ENCODE results near the gene CC2D1A. TPM values are rescaled to one million over a fixed set of nuclear protein-coding genes. Genes with fewer than 3 reads are reported as not detected.

The CC2D1A gene
- total RNA-seq, 1 donor from 2014 or later: 6.6 TPM

DNA sequence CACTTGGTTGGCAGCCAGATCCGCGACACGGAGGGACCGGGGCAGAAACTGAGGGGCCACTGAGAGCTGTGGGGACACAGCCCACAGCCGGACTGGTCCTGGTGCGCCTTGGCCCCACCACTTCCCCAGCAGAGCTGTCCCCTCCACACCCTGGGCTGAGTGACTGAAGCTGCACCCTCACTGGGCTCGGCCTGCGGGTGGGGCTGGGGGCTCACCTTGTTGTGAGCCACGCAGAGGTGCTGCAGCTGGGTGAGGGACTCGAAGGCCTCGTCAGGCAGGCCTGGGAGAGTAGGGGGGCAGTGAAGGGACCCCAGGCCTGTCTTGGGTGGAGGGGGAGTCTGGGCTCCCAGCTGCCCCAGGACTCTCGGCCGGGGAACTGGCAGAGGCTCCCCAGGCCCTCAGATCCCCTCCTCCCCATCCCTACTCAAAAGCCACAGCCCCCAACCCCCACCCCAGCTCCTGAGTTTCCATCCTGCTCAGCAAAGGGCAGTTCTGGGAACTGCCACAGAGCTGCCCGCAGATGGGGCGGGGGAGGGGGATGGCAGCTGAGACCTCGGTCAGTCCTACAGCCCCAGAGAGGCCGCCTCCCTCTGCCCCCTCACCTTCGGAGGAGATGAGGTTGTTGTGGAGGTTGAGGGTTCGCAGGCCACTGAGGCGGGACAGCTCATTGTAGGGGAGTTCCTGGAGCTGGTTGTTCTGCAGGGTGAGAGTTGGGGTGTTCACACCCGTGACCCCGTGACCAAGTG, 29.9 kb downstream of the CC2D1A start:
- no peak for DNase-seq (ENCODE audit: low read depth, low spot score)

- no peak for DNase-seq (ENCODE audit: low read depth, low spot score)
Observed at GRCh38 chr19:13937479-13938300, 31.7 kb downstream of the CC2D1A start.

DNA sequence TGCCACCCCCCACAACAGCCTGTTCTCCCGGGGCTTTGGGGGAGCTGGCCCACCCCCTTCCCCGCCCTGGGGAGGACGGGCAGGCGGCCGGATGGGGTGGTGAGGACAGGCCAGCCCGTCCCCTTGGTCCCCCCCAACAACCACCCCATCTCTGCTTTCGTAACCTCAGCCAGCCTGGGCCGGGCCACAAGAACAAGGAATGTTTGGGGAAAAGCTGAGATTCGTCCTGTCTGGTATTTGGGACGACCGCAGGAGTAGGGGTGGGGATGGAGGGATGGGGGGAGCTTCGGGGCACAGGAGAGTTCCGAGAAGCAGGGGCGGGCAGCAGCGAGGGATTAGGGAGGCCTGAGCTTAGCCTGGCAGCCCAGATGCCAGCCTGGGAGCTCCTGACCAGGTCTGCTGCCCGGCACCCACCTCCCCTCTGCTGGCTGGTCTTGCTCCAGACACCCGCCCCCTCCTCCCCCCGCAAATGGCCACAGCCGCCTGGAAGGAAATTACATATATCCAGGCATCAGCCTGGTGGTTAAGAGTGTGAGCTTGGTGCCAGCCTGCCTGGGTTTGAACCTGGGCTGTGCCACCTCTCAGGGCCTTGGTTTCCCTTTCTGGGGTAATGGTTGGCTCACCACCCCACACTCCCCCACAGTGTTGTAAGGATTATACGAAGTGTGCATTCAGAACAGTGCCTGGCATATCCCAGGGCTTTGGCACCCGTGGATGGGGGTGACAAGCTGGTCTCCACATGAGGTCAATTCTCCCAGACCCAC, 32.5 kb downstream of the CC2D1A start, which contains the start of gene PODNL1:
PODNL1 (minus strand) TSS at position 117 of the 764 bp plus-strand sequence. CDS start 236 bp downstream, outside the sequence.
- DNase-seq (ENCODE audit: low read depth, low spot score): no peak

DNA sequence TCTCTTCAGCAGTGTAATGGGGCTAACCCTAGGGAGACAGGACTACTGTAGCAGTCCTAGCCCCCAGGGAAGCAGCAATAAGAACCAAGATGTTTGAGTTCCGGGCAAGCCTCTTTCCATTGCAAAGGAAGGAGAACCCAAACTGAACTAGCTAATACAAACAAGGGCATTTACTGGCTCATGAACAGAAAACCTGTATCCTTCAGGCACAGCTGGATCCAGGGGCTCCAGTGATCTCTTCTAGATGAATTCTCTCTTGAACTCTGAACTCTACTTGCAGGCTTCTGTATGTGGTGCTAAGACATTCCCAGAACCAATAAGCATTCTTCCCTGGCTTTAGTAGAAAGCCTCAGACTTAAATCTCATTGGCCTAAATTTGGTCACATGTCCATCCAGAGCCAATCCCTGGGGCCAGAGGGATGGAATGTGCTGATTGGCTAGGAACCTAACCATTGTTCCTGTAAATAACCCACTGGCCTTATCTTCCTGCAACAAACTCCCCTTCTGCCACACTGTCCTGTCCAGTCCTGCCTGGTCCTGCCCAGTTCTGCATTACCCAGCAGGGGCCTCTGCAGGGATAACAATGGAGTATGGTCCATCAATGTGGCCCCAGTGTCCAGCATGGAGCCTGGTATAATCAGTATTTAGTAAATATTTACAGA, 36.2 kb downstream of the CC2D1A start:
- DNase-seq (ENCODE audit: low read depth, low spot score): no peak

DNA sequence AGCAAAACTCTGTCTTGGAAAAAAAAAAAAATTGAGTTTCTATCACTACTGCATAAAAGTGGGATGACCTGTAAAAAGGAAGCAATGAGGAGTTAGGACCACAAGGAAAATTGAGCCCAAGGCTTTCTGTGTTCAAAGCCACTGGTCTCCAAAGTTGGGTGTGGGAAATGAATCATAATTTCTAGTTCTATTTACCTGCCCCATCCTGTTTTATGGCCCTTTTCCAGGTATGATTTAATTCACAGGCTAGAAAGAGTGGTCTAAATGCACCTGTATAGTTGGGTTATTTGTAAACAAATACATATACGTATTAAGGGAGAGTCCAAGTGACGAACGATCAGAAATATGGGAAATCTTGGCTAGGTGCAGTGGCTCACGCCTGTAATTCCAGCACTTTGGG, 40.4 kb downstream of the CC2D1A start:
- no peak for DNase-seq (ENCODE audit: low read depth, low spot score)

GRCh38 chr19:13951043-13951442, 45.0 kb downstream of the CC2D1A start:
- no peak for DNase-seq (ENCODE audit: low read depth, low spot score)

GRCh38 chr19:13951799-13952153, 45.8 kb downstream of the CC2D1A start:
- no peak for DNase-seq (ENCODE audit: low read depth, low spot score)

DNA sequence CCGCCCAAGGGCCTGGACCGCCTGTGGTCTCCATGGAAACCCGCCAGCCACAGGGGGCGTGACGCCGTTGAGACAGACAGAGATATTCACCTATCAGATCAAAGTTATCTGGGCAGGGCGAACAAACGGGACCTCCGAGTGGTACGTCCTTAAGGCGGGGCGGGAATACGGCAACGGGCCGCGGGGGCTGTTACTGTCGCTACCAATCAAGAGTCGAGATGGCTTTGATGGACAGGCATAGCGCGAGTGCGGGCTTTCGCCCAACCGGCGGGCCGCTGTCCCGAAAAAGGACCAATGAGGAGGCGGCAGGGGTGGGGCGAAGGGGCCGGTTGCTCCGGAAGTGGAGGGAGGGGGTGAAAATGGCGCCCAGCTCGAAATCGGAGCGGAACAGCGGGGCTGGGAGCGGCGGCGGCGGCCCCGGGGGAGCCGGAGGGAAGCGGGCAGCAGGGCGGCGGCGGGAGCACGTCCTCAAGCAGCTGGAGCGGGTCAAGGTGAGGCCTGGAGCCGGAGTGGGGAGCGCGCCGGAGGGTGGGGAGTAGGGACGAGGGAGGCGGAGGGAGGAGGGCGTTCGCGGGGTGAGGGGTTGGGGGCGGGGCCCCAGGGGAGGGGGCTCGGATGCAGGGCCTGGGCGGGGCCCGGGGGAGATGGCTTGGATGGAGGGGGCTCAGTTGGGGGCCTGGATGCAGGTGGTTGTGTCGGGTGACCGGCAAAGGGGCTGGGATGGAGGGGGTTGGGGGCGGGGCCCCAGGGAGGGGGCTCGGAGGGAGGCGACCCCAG, 46.3 kb downstream of the CC2D1A start, which contains the start of gene DCAF15:
DCAF15 (plus strand) TSS at position 356 of the 777 bp plus-strand sequence; CDS start at position 360, 4 bp downstream.
- DNase-seq (ENCODE audit: low read depth, low spot score): peak; percentile 99

GRCh38 chr19:13952931-13953531, 47.0 kb downstream of the CC2D1A start:
- DNase-seq (ENCODE audit: low read depth, low spot score): no peak

GRCh38 chr19:13954185-13954584, 48.2 kb downstream of the CC2D1A start:
- DNase-seq (ENCODE audit: low read depth, low spot score): no peak

DNA sequence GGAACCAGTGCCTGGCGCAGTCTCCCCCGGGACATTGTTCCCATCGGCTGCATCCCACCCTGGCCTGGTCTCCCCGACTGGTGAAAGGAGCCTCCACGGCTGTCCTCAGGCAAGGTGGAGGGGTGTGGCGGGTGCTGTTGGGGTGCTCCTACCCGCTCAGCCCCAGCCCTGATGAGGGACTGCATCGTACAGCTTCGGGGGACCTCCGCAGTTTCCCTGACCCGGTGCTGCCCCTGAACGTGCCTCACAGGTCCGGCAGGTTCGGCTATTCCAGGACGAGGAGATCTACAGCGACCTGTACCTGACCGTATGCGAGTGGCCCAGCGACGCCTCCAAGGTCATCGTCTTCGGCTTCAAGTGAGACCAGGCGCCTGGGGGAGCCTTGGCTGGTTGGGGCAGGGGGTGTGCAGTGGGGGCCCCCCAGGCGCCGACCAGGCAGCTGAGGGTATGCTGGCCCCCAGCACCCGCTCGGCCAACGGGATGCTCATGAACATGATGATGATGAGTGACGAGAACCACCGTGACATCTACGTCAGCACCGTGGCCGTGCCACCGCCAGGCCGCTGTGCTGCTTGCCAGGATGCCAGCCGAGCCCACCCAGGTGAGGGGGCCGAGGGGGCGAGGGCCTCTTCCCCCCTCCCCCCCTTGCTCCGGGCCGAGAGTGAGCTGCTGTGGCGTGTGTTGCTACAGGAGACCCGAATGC, 49.8 kb downstream of the CC2D1A start:
- no peak for DNase-seq (ENCODE audit: low read depth, low spot score)

GRCh38 chr19:13956365-13956744, 50.4 kb downstream of the CC2D1A start:
- no peak for DNase-seq (ENCODE audit: low read depth, low spot score)

GRCh38 chr19:13957051-13957450, 51.0 kb downstream of the CC2D1A start:
- no peak for DNase-seq (ENCODE audit: low read depth, low spot score)

GRCh38 chr19:13958043-13958442, 52.0 kb downstream of the CC2D1A start:
- DNase-seq (ENCODE audit: low read depth, low spot score): no peak

DNA sequence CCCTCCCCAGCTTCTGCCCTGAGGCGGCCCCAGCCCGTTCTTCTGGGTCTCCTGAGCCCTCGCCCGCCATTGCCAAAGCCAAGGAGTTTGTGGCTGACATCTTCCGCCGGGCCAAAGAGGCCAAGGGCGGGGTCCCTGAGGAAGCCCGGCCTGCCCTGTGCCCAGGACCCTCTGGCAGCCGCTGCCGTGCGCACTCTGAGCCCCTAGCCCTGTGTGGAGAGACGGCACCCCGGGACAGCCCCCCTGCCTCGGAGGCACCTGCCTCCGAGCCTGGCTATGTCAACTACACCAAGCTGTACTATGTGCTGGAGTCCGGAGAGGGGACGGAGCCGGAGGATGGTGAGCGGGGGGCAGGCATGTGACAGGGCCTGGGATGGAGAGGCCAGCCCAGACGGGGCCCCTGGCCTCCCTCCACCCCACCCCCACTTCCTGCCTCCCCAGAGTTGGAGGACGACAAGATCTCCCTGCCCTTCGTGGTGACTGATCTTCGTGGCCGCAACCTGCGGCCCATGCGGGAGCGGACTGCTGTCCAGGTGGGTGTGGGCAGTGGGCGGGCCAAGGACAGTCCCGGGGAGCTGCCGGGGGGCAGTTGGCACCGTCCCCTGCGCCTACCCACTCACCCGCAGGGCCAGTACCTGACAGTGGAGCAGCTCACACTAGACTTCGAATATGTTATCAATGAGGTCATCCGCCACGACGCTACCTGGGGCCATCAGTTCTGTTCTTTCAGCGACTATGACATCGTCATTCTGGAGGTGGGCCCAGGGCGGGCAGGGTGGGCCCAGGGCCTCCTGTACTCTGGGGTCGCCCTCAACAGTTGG, 53.4 kb downstream of the CC2D1A start:
- DNase-seq (ENCODE audit: low read depth, low spot score): no peak

- no peak for DNase-seq (ENCODE audit: low read depth, low spot score)
Observed at GRCh38 chr19:13959962-13960862, 54.2 kb downstream of the CC2D1A start.

Data from pulmonary artery endothelial cell (primary cell).